HEK293 (cell line): ENCODE results near the gene ATP11C.

Source experiments
- CTCF ChIP-seq: fragments of 450-650 bp; formaldehyde crosslinking; IDR thresholded peaks from 2 replicates; pipeline ENCODE4 v1.5.1; 2016; ENCODE audit warnings: missing biosample characterization, missing genetic modification characterization
- INSM2 ChIP-seq: fragments of 450-650 bp; formaldehyde crosslinking; IDR thresholded peaks from 2 replicates; pipeline ENCODE4 v1.5.1; 2016; ENCODE audit warnings: missing biosample characterization, missing genetic modification characterization
- REPIN1 ChIP-seq: fragments of 450-650 bp; formaldehyde crosslinking; IDR thresholded peaks from 2 replicates; pipeline ENCODE4 v1.5.1; 2017; ENCODE audit warnings: missing biosample characterization, missing genetic modification characterization, low read depth
- TCF7L2 ChIP-seq: IDR thresholded peaks from 2 replicates; pipeline ENCODE4 v1.6.1; 2011; ENCODE audit warnings: low read depth, mild to moderate bottlenecking, inconsistent platforms, low read length, moderate library complexity, borderline replicate concordance
- ZFP37 ChIP-seq: fragments of 450-650 bp; formaldehyde crosslinking; IDR thresholded peaks from 2 replicates; pipeline ENCODE4 v1.5.1; 2016; ENCODE audit warnings: missing biosample characterization, missing genetic modification characterization
- ZFP69B ChIP-seq: fragments of 450-650 bp; formaldehyde crosslinking; IDR thresholded peaks from 2 replicates; pipeline ENCODE4 v1.5.1; 2016; ENCODE audit warnings: missing biosample characterization, missing genetic modification characterization
- ZNF112 ChIP-seq: fragments of 450-650 bp; formaldehyde crosslinking; IDR thresholded peaks from 2 replicates; pipeline ENCODE4 v1.5.0; 2017; ENCODE audit warnings: missing biosample characterization, missing genetic modification characterization
- ZNF24 ChIP-seq: fragments of 450-650 bp; formaldehyde crosslinking; IDR thresholded peaks from 2 replicates; pipeline ENCODE4 v1.5.1; 2016; ENCODE audit warnings: missing biosample characterization, missing genetic modification characterization
- ZNF513 ChIP-seq: fragments of 450-650 bp; IDR thresholded peaks from 2 replicates; pipeline ENCODE4 v1.5.1; 2018; ENCODE audit warnings: missing biosample characterization, missing genetic modification characterization
- ZNF639 ChIP-seq: fragments of 450-650 bp; formaldehyde crosslinking; IDR thresholded peaks from 2 replicates; pipeline ENCODE4 v1.5.1; 2016; ENCODE audit warnings: missing biosample characterization, missing genetic modification characterization

GRCh38 chrX:139920316-139920715, 12.5 kb downstream of the ATP11C start:
- TF ChIP-seq REPIN1 (tag by site-specific recombination) = no peak
- TF ChIP-seq ZFP69B (tag by site-specific recombination) = no peak
- TF ChIP-seq ZNF24 (tag by site-specific recombination) = no peak
- no peak for TF ChIP-seq CTCF (tag by site-specific recombination)
- no peak for TF ChIP-seq ZNF513 (tag by site-specific recombination)
- TF ChIP-seq ZNF639 (tag by site-specific recombination) = no peak
- TF ChIP-seq TCF7L2 = no peak
- TF ChIP-seq INSM2 (tag by site-specific recombination) = no peak
- TF ChIP-seq ZNF112 (tag by site-specific recombination) = no peak
- no peak for TF ChIP-seq ZFP37
